GM21390 (cell line): ENCODE data around the gene NCF2.
A peak's percentile ranks its signal among the peaks of the same experiment; 100 is the strongest.

Experiments used
- ATAC-seq: cut with Tn5 transposase; IDR thresholded peaks from one replicate; pipeline ENCODE4 v1.9.1; 2021; ENCODE audit not compliant: unreplicated experiment

NCF2 gene

GRCh38 chr1:183586455-183586854 lies 3.8 kb downstream of the NCF2 start:
- no peak for ATAC-seq

GRCh38 chr1:183585038-183585437 lies 5.2 kb downstream of the NCF2 start:
- no peak for ATAC-seq

DNA sequence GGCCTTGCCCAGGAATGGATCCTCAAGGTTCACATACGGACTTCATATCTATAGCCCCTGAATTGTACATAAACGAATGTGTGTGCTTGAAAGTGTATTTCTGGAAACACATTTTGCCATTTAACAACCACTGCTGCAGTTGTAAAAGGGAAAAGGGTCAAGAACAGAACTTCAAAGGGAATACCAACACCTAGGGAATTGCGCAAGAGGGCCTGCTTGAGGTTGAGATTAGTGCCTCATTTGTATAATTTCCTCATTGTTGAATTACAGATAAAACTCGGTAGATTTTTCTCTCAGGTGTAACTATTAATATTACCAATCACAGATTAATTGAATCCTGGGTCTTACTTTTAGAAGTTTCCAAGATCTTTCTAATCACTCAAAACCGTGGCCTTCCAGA lies 6.1 kb downstream of the NCF2 start:
- ATAC-seq: no peak

DNA sequence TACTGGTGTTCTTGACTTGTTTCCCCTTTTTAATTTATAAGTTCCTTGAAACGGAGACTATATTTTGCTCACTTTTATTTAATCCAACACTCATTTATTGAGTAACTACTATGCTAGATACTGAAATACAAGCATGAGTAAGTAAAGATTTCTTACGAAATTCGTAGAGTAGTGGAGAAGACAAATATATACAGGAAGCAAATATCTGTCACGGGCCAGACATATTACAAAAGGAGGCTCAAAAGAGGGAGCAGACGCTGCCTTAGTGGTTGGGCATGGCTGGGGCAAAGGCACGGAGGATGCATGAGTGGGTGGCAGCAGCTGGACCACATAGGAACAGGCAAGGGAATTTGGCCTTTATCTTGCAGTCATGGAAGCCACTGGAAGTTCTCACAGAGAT lies 6.8 kb downstream of the NCF2 start:
- no peak for ATAC-seq

- ATAC-seq: no peak
These were observed 8.1 kb downstream of the NCF2 start for GRCh38 chr1:183582021-183582713.

DNA sequence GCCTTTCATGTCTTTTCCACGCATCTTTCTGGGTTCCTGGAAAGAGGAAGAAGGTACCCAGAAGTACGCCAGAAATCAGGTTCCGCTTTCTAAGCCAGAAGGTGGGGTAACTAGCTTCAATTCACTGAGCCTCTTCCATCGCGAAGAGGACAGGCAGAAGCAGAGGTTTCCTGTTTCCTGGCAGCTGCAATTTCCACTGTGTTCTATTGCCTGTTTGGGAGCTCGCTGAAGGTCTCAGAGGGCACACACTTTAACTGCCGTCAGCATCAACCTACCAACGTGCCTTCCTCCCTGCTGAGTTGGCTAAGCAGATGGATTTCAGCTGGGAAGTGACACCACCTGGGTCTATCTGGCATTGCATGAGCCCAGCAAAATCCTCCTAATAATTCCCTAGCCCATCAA lies 10.0 kb downstream of the NCF2 start:
- no peak for ATAC-seq

GRCh38 chr1:183578856-183579255 lies 11.4 kb downstream of the NCF2 start:
- ATAC-seq: no peak

DNA sequence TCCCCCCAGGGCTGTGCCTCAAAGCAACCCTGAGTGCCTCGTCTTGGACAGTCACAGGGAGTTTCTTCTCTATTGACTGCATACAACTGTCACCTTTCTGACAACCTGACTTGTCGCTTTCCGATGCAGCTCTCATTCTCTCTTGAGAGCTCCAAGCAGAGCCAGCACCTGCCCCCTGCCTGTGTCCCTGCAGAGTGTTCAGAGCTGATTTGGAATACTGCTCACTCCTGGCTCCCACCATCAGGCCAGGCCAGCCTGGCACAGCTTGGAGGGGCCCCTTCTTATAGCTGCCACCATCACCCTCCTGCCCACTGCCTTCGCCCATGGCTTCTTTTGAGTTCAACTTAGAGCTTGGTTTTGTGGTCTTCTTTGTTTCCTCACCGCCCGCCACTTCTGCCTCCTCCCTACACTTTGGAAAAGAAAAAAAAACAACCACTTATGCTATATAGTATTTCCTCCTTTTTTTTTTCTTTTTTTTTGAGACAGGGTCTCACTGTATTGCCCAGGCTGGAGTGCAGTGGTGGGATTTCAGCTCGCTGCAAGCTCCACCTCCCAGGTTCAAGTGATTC lies 12.3 kb downstream of the NCF2 start:
- ATAC-seq: no peak

- ATAC-seq: no peak
These were observed 13.7 kb downstream of the NCF2 start for GRCh38 chr1:183576537-183576936.

GRCh38 chr1:183575606-183576005 lies 14.7 kb downstream of the NCF2 start:
- ATAC-seq: no peak

GRCh38 chr1:183572721-183573120 lies 17.5 kb downstream of the NCF2 start:
- no peak for ATAC-seq

- ATAC-seq: no peak
These were observed 18.5 kb downstream of the NCF2 start for GRCh38 chr1:183571678-183572268.

- no peak for ATAC-seq
These were observed 19.8 kb downstream of the NCF2 start for GRCh38 chr1:183570451-183570850.

- ATAC-seq: no peak
These were observed 20.5 kb downstream of the NCF2 start for GRCh38 chr1:183569801-183570200.

DNA sequence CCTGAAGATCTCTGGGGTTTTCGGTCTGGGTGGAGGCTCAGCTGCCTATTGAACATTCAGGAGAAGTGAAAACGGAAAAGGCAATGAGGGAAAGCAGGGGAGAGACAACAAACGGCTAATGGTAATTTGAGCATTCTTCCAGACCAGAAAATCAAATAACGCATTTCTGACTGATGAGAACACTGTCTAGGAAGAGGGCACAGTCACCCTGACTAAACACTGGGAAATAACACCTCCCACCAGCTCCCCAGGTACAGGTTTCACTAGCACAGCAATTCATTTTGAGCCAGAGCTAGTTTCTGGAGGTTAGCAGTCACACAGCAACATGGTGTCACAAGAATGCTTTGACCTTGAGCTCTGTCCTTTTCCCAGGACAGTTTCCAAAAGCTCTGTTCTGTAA lies 21.1 kb downstream of the NCF2 start:
- ATAC-seq: no peak

- ATAC-seq: no peak
These were observed 21.9 kb downstream of the NCF2 start for GRCh38 chr1:183568176-183569021.

GRCh38 chr1:183567584-183567983 lies 22.7 kb downstream of the NCF2 start:
- peak; percentile 68 for ATAC-seq

- ATAC-seq: no peak
These were observed 24.2 kb downstream of the NCF2 start for GRCh38 chr1:183566026-183566425.

- no peak for ATAC-seq
These were observed 25.0 kb downstream of the NCF2 start for GRCh38 chr1:183565261-183565660.

DNA sequence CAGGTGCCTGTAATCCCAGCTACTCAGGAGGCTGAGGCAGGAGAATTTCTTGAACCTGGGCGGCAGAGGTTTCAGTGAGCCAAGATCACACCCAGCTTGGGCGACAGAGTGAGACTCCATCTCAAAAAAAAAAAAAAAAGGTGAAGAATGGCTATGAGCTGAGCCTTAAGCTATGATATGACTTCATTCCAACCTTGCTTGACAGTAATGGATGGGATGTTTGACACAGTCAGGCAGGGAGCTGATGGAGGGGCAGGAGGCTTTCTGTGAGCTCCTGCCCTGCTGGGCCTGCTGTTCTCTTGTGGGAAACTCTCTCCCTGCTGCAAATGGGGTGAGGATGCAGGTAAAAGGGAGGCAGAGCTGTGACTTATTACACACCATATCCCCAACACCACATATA lies 27.6 kb downstream of the NCF2 start:
- no peak for ATAC-seq

GRCh38 chr1:183559061-183559460 lies 31.2 kb downstream of the NCF2 start:
- no peak for ATAC-seq

DNA sequence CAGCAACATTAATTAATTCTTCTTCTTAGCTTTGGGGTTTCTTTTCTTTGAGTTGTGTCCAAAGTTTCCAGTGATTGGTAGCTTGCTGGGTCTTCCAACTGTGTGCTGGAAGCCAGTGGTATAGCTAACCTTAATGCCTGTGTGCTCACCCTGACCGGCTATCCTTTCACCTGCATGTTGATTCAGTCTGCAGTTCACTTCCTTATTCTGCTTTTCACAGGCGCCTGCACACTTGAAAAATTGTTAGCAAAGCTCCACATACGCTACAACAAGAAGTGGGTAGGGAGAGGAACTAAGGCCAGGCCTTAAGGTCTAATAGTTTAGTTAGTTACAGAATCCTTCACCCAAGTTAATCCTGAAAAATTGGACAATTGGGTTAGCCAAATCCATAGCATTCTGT lies 35.7 kb downstream of the NCF2 start:
- no peak for ATAC-seq
